Transverse colon (tissue), 4 donors: Measurements from ENCODE around the gene WFDC13.

Experiments
- CTCF ChIP-seq, 5 experiments: fragments of 200-600 bp in 3 of 5; fragments of 450-650 bp in 2 of 5; sonication (generic) in 3 of 5; IDR thresholded peaks; 1 replicate in 2 of 5; 2 replicates in 3 of 5; pipeline ENCODE4 v1.5.1; 2016 to 2017; ENCODE audit warnings: antibody characterized with exemption in 5 of 5, inconsistent platforms in 3 of 5, mild to moderate bottlenecking in 2 of 5, moderate library complexity in 1 of 5
- EP300 ChIP-seq: sonication (generic); formaldehyde crosslinking; IDR thresholded peaks from one replicate; pipeline ENCODE4 v1.6.1; 2017; ENCODE audit warnings: antibody characterized with exemption, low read depth
- POLR2A ChIP-seq: fragments of 450-650 bp; IDR thresholded peaks from one replicate; pipeline ENCODE4 v1.6.1; 2016; ENCODE audit warnings: antibody characterized with exemption, mild to moderate bottlenecking, moderate library complexity
- POLR2AphosphoS5 ChIP-seq, 3 donors: sonication (generic); formaldehyde crosslinking; IDR thresholded peaks; one replicate each; pipeline ENCODE4 v1.6.1; 2016; ENCODE audit warnings: antibody characterized with exemption in 3 of 3

- TF ChIP-seq POLR2A (no peak), CTCF (IDR thresholded peaks at IDR 0.05) (no peak), POLR2AphosphoS5 (IDR thresholded peaks at IDR 0.05) (no peak), EP300 (no peak)
Observed at GRCh38 chr20:45704969-45705637, 3.3 kb downstream of the WFDC13 start, which contains the start of gene WFDC10B.
